GM12878 (cell line): ENCODE measurements around the gene RPS3A.

Source experiments
- BHLHE40 ChIP-seq, 2 experiments: fragments of 450-650 bp in 1 of 2; IDR thresholded peaks; 2 replicates each; pipeline ENCODE4 v1.6.1; 2011 to 2017; ENCODE audit warnings: low read depth in 2 of 2, borderline replicate concordance in 1 of 2, improper control_type of control experiment in 1 of 2, low read length in 1 of 2, mild to moderate bottlenecking in 1 of 2
- CTCF ChIP-seq, 3 experiments: IDR thresholded peaks in 2 of 3; conservative IDR thresholded peaks in 1 of 3; 2 replicates each; pipeline ENCODE4 v1.5.1; 2011; ENCODE audit warnings: low read depth in 3 of 3, low read length in 3 of 3, mild to moderate bottlenecking in 3 of 3, control low read depth in 2 of 3, moderate library complexity in 2 of 3, inconsistent platforms in 1 of 3, mixed read lengths in 1 of 3; ENCODE audit not compliant: control insufficient read depth in 2 of 3, insufficient read depth in 1 of 3; ENCODE audit errors: extremely low read depth in 1 of 3
- POLR2A ChIP-seq: IDR thresholded peaks from 2 replicates; pipeline ENCODE4 v1.6.1; 2011; ENCODE audit warnings: low read depth, mild to moderate bottlenecking, low read length
- RFX5 ChIP-seq: IDR thresholded peaks from 2 replicates; pipeline ENCODE4 v1.6.1; 2011; ENCODE audit warnings: low read depth, low read length, improper control_type of control experiment
- ZNF384 ChIP-seq: IDR thresholded peaks from 2 replicates; pipeline ENCODE4 v1.6.1; 2012; ENCODE audit warnings: low read depth, mild to moderate bottlenecking, low read length, improper control_type of control experiment, borderline replicate concordance

GRCh38 chr4:151093203-151093602 lies 6.2 kb upstream of the RPS3A start:
- TF ChIP-seq CTCF (IDR thresholded peaks at IDR 0.05 in 2 of 3, conservative IDR thresholded peaks at IDR 0.05 in 1 of 3; ENCODE audit: control insufficient read depth in 2 of 3, extremely low read depth in 1 of 3, insufficient read depth in 1 of 3, low read depth in 3 of 3, low read length in 3 of 3) (no peak), POLR2A (no peak), BHLHE40 (IDR thresholded peaks at IDR 0.05; ENCODE audit: borderline replicate concordance in 1 of 2, low read depth in 2 of 2, low read length in 1 of 2) (no peak), ZNF384 (no peak), RFX5 (no peak)
